Stimulated activated CD4-positive, alpha-beta T cell treated with anti-CD3 and anti-CD28 coated beads, Interleukin-1b, Interleukin-23, amount 100 ng/mL, for 1 hour (primary cell): Measurements from ENCODE around the gene FBXO10.
A peak's percentile ranks its signal among the peaks of the same experiment; 100 is the strongest.

Source experiments
- DNase-seq, 2 donors: peaks; one replicate each; pipeline ENCODE4 v3.0.0-alpha.2; 2020; ENCODE audit warnings: low read depth in 2 of 2

FBXO10 gene

GRCh38 chr9:37592108-37592951 is 16.1 kb upstream of the FBXO10 start, which contains the start of gene TOMM5:
Gene TOMM5 (minus strand): TSS chr9:37592597. CDS start chr9:37592532, 65 bp downstream.
- DNase-seq, result peak; percentile 67 to 74

- DNase-seq, result no peak
Observed at GRCh38 chr9:37587521-37587920, 11.3 kb upstream of the FBXO10 start.

GRCh38 chr9:37583522-37584121 is 7.4 kb upstream of the FBXO10 start:
- no peak for DNase-seq

GRCh38 chr9:37582548-37583157 is 6.5 kb upstream of the FBXO10 start:
- DNase-seq, result no peak

- no peak for DNase-seq
Observed at GRCh38 chr9:37575511-37575914, 667 bp downstream of the FBXO10 start.

GRCh38 chr9:37575001-37575400 is 1.2 kb downstream of the FBXO10 start:
- no peak for DNase-seq

- DNase-seq, result no peak
Observed at GRCh38 chr9:37574241-37574721, 1.9 kb downstream of the FBXO10 start.

- no peak for DNase-seq
Observed at GRCh38 chr9:37571282-37571681, 4.9 kb downstream of the FBXO10 start.

GRCh38 chr9:37566716-37567115 is 9.5 kb downstream of the FBXO10 start:
- no peak for DNase-seq

- no peak for DNase-seq
Observed at GRCh38 chr9:37565661-37566618, 10.2 kb downstream of the FBXO10 start.

- DNase-seq, result no peak
Observed at GRCh38 chr9:37564916-37565315, 11.3 kb downstream of the FBXO10 start.

- no peak for DNase-seq
Observed at GRCh38 chr9:37563806-37564513, 12.2 kb downstream of the FBXO10 start.

GRCh38 chr9:37562826-37563225 is 13.4 kb downstream of the FBXO10 start:
- DNase-seq, result no peak

- no peak for DNase-seq
Observed at GRCh38 chr9:37561682-37562081, 14.5 kb downstream of the FBXO10 start.

GRCh38 chr9:37559855-37560592 is 16.2 kb downstream of the FBXO10 start:
- DNase-seq, result no peak

GRCh38 chr9:37559125-37559524 is 17.1 kb downstream of the FBXO10 start:
- no peak for DNase-seq

- no peak for DNase-seq
Observed at GRCh38 chr9:37555786-37556185, 20.4 kb downstream of the FBXO10 start.

- no peak for DNase-seq
Observed at GRCh38 chr9:37554318-37554717, 21.9 kb downstream of the FBXO10 start.

- no peak for DNase-seq
Observed at GRCh38 chr9:37551888-37552287, 24.3 kb downstream of the FBXO10 start.

GRCh38 chr9:37551468-37551867 is 24.7 kb downstream of the FBXO10 start:
- DNase-seq, result no peak
